Thymus (tissue), 11 donors: ENCODE results near the gene MPRIP. TPM values are rescaled to one million over a fixed set of nuclear protein-coding genes. Genes with fewer than 3 reads are reported as not detected.

Experiments
- DNase-seq, 9 donors: peaks; one replicate each; pipeline ENCODE4 v3.0.0-alpha.2; 2013; ENCODE audit warnings: low spot score in 9 of 9, low read depth in 6 of 9, missing footprints in 1 of 9
- H3K27ac ChIP-seq, 2 donors: one replicate each; pipeline ENCODE4 v1.5.1; 2013; ENCODE audit warnings: control low read depth in 1 of 2, low read depth in 1 of 2, low read length in 1 of 2, mild to moderate bottlenecking in 1 of 2, moderate library complexity in 1 of 2
- H3K27me3 ChIP-seq, 2 donors: one replicate each; pipeline ENCODE4 v1.5.1; 2013; ENCODE audit warnings: low read length in 1 of 2; ENCODE audit not compliant: control insufficient read depth in 2 of 2, insufficient read depth in 1 of 2
- H3K36me3 ChIP-seq, 2 donors: one replicate each; pipeline ENCODE4 v1.5.1; 2013; ENCODE audit warnings: low read length in 1 of 2, mild to moderate bottlenecking in 1 of 2, moderate library complexity in 1 of 2; ENCODE audit not compliant: control insufficient read depth in 2 of 2, insufficient read depth in 2 of 2
- H3K4me1 ChIP-seq, 2 donors: one replicate each; pipeline ENCODE4 v1.5.1; 2013; ENCODE audit warnings: low read length in 2 of 2; ENCODE audit not compliant: control insufficient read depth in 2 of 2, insufficient read depth in 2 of 2
- H3K4me3 ChIP-seq, 2 donors: one replicate each; pipeline ENCODE4 v1.5.1; 2013; ENCODE audit warnings: low read length in 2 of 2, control low read depth in 1 of 2, mild to moderate bottlenecking in 1 of 2
- H3K9me3 ChIP-seq, 2 donors: one replicate each; pipeline ENCODE4 v1.5.1; 2013; ENCODE audit warnings: low read length in 1 of 2, mild to moderate bottlenecking in 1 of 2; ENCODE audit not compliant: control insufficient read depth in 2 of 2, insufficient read depth in 1 of 2
- WGBS: extraction: QIAGEN DNeasy Blood & Tissue Kit; methylation state at CpG from one replicate; pipeline ENCODE4 v1.1.7; 2013; 5-methylcytosine and 5-hydroxymethylcytosine counted together
- polyA plus RNA-seq: library from polyadenylated mRNA; stranded (reverse); fragments of 200-250 nt; gene quantifications from one replicate; pipeline ENCODE4 v1.2.3, GENCODE V29; 2013
- total RNA-seq: library from RNA; stranded (reverse); fragments of 120-200 nt; gene quantifications from one replicate; pipeline ENCODE4 v1.2.4, GENCODE V29; 2013
- donor health status: healthy.

Gene MPRIP
- total and polyA plus RNA-seq, 2 donors = 99.8 to 137 TPM

GRCh38 chr17:17142556-17142955 is 100.3 kb downstream of the MPRIP start:
- Histone ChIP-seq H3K4me3 (no peak overlapping the region), H3K36me3 (peaks cover 83 to 87% of the 10 kb centered on the region in 2 donors), H3K4me1 (peaks cover 8 to 24% of the 10 kb centered on the region in 2 donors), H3K27me3 (no peaks in the 10 kb centered on the region), H3K27ac (no peak overlapping the region), H3K9me3 (peaks cover 0 to 4% of the 10 kb centered on the region in 2 donors)
- no peak for DNase-seq
- 96% methylated on average over 11 of the region's 11 CpGs for WGBS

GRCh38 chr17:17143501-17143900 is 101.2 kb downstream of the MPRIP start:
- DNase-seq = no peak
- peaks cover 0 to 4% of the 10 kb centered on the region in 2 donors for H3K9me3 ChIP-seq
- H3K27ac ChIP-seq = no peak overlapping the region
- peaks cover 84 to 87% of the 10 kb centered on the region in 2 donors for H3K36me3 ChIP-seq
- no peak overlapping the region for H3K4me3 ChIP-seq
- 98% methylated on average over 19 of the region's 19 CpGs for WGBS
- H3K4me1 ChIP-seq = peaks cover 8 to 24% of the 10 kb centered on the region in 2 donors
- no peaks in the 10 kb centered on the region for H3K27me3 ChIP-seq

- over 99% methylated on average over 4 of the region's 4 CpGs for WGBS
- H3K4me3 ChIP-seq = no peak overlapping the region
- peaks cover 79 to 81% of the 10 kb centered on the region in 2 donors for H3K36me3 ChIP-seq
- DNase-seq = no peak
- H3K4me1 ChIP-seq = peaks cover 8 to 24% of the 10 kb centered on the region in 2 donors
- no peaks in the 10 kb centered on the region for H3K27me3 ChIP-seq
- H3K27ac ChIP-seq = no peak overlapping the region
- H3K9me3 ChIP-seq = peaks cover 0 to 4% of the 10 kb centered on the region in 2 donors
These were observed 101.8 kb downstream of the MPRIP start for GRCh38 chr17:17144061-17144460.

- 77% methylated on average over 13 of the region's 13 CpGs for WGBS
- peaks cover 78 to 83% of the 10 kb centered on the region in 2 donors for H3K36me3 ChIP-seq
- H3K27me3 ChIP-seq = no peaks in the 10 kb centered on the region
- DNase-seq = no peak
- H3K27ac ChIP-seq = no peak overlapping the region
- H3K4me1 ChIP-seq = peaks cover 2 to 16% of the 10 kb centered on the region in 2 donors
- H3K4me3 ChIP-seq = no peak overlapping the region
- H3K9me3 ChIP-seq = peaks cover 0 to 4% of the 10 kb centered on the region in 2 donors
These were observed 102.8 kb downstream of the MPRIP start for GRCh38 chr17:17144916-17145665.

DNA sequence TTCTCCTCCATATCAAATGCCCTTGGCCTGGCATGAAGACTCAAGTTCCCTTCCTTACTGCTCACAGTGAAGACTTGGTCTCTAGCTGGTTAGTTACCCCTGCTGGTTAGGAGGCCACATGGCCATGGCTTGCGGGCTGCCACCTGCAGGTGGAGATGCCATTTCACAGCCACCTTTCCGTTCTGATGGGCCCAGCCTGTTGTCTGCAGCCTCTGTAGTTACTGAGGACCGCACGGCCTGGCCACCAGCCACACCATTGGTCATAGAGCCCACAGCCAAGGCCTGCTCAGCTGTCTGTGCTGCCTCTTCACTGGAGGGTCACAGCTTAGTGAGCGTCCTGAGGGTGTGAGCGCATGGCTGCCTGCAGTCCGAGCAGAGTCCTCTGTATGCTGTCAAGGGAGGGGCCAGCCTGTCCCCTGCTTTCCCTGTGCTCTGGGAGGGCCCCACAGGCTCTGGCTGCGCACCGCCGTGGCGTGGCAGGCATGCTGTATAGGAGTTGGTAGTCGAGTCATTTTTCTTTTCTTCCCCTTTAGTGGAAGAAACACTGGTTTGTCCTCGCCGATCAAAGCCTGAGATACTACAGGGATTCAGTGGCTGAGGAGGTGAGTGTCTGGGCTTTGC is 104.6 kb downstream of the MPRIP start:
- 97% methylated on average over 14 of the region's 14 CpGs for WGBS
- H3K9me3 ChIP-seq = peaks cover 0 to 4% of the 10 kb centered on the region in 2 donors
- no peak overlapping the region for H3K4me3 ChIP-seq
- no peak overlapping the region for H3K27ac ChIP-seq
- H3K4me1 ChIP-seq = no peaks in the 10 kb centered on the region
- peaks cover 77 to 82% of the 10 kb centered on the region in 2 donors for H3K36me3 ChIP-seq
- H3K27me3 ChIP-seq = no peaks in the 10 kb centered on the region
- peak in 3 of 9 donors; percentile 30 to 45 (median 31) for DNase-seq

DNA sequence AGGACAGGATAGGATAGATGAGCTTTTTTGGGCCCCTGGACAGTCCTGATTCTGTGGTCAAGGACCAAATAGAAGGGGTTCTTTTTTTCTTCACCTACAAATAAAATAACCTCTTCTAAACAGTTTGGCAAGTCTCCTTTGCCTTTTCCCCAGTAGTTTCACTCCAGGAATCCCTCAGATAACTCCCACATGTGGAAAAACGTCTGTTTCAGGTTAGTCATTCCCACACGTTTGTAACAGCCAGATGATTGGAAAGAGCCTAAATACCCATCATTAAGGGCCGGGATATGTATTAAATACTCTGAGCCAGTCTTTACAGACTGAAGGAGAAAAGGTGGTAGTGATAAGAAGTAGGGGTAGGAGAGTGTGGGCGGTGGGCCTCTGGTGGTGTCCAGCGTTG is 105.6 kb downstream of the MPRIP start:
- Histone ChIP-seq H3K27ac (no peak overlapping the region), H3K27me3 (no peaks in the 10 kb centered on the region), H3K4me3 (no peak overlapping the region), H3K36me3 (peaks cover 77 to 82% of the 10 kb centered on the region in 2 donors), H3K9me3 (peaks cover 0 to 4% of the 10 kb centered on the region in 2 donors), H3K4me1 (peaks cover 0 to 4% of the 10 kb centered on the region in 2 donors)
- WGBS = 96% methylated on average over 5 of the region's 5 CpGs
- DNase-seq = no peak

DNA sequence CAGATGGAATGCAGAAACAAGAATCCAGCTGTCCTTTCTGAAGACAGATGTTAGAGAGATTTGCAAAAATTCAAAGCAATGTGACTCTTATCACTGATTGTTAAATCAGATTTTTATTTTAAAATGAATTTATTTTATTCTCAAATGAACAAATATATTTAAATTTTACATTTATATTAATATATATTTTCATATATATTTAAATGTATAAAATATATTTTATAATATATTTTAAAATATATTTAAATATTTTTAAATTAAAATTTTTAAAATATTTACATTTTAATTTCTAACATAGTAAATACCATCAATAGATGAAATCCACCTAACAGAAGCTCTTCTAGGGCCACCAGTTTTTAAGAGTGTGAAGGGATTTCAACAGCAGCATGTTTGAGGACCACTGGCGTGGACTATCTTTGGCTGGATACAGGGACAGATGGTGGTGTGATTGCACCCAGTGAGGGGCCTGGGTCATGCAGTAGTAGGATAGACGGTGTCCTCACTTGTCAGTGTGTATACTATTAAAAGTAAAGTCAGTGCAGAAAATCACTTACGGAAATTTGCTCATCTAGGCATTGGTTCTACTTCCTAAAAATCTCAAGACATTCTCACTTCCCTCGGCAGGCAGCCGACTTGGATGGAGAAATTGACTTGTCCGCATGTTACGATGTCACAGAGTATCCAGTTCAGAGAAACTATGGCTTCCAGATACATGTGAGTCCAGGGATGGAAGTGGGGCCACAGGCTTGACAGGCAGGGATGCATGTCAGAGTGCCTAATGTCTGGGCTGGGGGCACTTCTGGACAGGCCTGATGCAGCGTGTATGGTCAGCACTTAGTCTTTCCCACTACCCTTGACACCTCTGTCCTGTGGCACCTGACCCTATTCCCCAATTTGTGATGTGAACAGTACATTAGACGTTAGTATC is 107.5 kb downstream of the MPRIP start:
- peaks cover 0 to 9% of the 10 kb centered on the region in 2 donors for H3K4me1 ChIP-seq
- WGBS = 96% methylated on average over 9 of the region's 9 CpGs

DNA sequence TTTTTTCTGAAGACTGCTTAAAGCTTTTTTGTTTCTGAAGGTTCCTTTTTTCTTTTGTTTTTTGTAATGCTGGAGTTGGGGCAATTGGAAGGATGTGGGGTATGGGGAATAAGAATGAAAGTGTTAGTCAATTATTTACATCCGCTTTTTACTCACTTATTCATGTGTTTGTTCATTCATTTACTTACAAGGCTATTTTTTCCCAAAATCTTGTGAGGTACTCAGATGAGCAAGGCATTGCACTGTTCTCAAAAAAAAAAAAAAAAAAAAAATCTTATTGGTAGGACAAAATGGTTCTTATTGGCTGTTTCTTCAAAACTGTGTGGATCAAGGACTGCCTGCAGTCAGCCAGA is 108.2 kb downstream of the MPRIP start:
- Histone ChIP-seq H3K27ac (no peak overlapping the region), H3K4me3 (no peak overlapping the region), H3K36me3 (peaks cover 78 to 86% of the 10 kb centered on the region in 2 donors), H3K4me1 (peaks cover 0 to 9% of the 10 kb centered on the region in 2 donors), H3K27me3 (no peaks in the 10 kb centered on the region), H3K9me3 (peaks cover 0 to 4% of the 10 kb centered on the region in 2 donors)
- no peak for DNase-seq
- WGBS = 95% methylated on average over 1 of the region's 1 CpG

More for the DNA sequence above, 107.5 kb downstream of the MPRIP start:
- Histone ChIP-seq H3K27ac (no peak overlapping the region), H3K27me3 (no peaks in the 10 kb centered on the region), H3K4me3 (no peak overlapping the region), H3K9me3 (peaks cover 0 to 4% of the 10 kb centered on the region in 2 donors), H3K36me3 (peaks cover 77 to 85% of the 10 kb centered on the region in 2 donors)
- no peak for DNase-seq
